GM19238 (cell line): Measurements from ENCODE around the gene RIPOR2.
"Not testable (repeated sequence)": the region's sequence is repeated elsewhere in the genome, so short reads cannot be mapped to it uniquely, and the experiment has no call there.

Source experiments
- DNase-seq: peaks from one replicate; pipeline ENCODE4 v3.0.0; 2011; ENCODE audit warnings: low spot score; ENCODE audit not compliant: insufficient read length

Gene RIPOR2

DNA sequence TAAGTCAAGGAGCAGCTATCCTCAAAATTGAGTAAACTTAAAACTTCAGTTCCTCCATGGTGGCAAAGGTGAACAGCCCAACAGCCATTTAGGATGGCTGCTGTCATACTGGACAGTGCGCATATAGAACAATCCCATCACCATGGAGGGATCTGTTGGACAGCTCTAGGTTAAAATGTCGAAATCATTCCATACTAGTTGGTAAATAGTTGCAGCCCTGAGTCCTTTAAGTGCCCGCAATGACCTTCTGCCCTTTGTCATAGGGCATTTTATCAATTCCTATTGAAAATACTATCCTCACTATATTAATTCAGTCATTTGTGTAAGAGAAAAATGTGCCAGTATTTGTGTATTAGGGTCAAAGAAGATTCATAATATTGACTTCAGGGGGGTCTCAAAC lies 128.2 kb downstream of the RIPOR2 start:
- no peak for DNase-seq

DNA sequence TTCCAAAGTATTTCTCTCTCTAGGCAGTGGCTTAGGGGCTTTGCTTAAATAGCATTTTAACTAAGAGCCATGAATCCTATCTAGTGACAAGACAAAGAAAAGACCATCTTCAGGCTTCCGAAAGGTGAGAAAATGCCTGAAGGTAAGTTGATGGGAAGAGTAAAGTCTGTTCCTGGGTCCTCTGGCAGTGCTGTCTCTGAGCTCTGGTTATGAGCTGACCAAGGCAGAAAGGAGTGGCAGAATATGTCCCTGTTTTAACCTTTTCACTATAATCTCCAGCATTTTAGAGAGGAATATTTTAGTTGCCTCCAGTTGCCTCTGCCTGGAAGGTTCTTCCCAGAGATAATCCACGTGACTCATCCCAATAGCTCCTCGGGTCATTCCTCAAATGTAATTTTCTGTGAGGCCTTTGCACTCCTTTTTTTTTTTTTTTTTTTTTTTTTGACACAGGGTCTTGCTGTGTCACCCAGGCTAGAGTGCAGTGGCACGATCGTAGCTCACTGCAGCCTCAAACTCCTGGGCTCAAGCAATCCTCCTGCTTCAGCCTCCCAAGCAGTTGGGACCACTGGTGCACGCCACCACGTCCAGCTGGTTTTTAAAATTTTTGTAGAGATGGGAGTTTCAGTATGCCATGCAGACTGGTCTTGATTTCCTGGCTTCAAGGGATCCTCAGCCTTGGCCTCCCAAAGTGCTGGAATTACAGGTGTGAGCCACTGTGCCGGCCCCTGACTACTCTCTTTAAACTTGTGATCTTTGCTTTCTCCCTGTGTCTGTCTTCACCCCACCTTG lies 133.3 kb downstream of the RIPOR2 start:
- DNase-seq: no peak

DNA sequence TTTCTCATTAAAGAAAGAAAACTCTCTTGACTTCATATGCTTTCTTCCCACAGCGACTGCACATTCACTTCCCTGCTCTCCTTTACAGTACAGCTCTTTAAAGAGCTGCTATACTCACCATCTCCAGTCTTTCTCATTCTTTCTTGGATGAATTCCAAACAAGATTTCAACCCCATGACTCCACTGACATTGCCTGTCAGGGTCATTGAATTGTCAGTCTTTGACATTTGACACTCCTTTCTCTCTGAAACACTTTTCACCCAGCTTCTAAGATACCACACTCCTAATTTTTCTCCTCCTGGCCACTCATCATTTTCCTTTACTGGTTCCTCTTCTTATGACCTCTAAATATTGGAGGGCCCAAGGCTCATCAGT lies 136.2 kb downstream of the RIPOR2 start:
- DNase-seq: no peak

DNA sequence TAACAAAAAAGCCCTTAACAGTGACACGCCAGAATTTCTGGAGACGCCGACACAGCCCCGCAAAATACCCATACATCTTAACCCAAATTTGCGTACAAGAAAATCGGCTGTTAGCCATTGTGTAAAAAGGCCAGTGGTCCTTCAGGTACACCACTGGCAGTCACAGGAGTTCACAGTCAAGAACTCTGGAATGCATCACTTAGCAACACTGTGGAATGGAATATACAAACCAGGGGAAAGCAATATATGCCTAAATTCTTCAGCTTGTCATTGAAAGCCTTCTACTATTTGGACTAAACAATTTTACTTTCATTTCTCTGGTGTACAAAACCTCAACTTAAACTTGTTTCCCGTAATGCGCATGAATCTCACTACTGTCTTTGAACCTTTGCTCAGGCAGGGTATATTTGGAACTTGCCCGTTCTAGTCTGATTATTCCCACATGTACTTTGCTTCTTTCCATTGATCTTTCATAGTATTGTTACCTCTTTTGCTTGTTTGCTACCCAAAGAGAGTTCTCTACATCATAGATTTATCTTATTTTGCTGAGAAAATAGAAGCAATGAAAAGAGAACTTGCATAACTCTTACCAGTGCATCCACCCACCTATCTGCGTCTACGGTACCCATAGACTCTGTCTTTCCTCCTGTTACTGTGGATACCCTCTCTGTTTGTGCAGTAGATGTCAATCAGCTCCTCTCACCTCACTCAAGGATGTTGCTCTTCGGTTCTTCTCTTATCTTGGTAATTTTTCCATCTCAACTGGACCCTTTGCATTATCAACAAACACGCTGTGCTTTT lies 136.8 kb downstream of the RIPOR2 start, which contains the start of gene ARMH2:
Gene ARMH2 (minus strand): TSS at position 178 of the 801 bp plus-strand sequence. CDS start 60 bp downstream, at position 118.
- no peak for DNase-seq

DNA sequence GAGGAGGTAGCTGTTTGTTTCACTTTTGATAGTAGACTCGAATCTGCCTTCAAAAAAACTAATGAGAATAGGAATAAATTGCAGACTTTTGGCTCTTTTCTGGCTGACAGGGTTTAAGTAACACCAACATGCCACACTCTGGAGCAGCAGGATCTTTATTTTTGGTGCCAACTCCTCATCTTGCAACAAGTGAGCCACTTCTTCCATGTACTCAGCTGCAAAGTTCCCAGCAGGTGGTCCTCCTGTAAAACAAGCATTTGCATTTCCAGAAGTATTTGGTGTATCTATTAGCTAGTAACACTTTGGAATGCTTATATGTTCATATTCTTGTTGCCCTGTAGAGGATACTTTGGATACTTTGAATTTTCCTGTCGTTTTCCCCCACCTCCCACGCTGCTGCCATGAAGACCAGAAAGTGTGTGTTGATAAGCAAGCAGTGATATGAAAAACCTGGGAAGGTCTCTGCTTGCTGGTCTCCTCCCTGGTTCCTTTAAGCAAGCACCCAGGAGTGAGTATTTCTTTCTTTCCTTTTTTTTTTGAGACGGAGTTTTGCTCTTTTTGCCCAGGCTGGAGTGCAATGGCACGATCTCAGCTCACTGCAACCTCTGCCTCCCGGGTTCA lies 138.1 kb downstream of the RIPOR2 start:
- no peak for DNase-seq

DNA sequence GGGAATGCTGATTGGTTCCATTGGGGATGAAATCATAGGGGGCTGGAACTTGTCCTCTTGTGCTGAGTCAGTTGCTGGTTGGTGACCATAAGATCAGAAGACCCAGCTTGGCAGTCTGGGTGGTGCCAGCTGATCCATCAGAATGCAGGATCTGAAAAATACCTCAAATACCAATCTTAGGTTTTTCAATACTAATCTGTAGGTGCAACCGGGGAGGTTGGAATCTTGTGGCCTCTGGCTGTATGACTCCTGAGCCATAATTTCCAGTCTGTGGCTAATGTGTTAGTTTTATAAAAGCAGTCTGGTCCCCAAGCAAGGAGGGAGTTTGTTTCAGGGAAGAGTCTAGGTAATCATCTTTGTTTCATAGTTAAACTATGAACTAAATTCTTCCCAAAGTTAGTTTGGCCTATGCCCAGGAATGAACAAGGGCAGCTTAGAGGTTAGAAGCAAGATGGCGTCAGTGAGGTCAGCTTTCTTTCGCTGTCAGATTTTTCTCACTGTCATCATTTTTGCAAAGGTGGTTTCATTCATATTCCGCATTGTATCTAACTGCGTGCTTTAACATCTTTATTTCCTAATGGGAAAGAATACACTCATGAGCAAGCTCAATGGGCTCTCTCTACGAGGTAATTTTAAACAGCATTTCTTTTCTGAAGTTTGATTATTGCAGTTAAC lies 139.0 kb downstream of the RIPOR2 start:
- DNase-seq: no peak

DNA sequence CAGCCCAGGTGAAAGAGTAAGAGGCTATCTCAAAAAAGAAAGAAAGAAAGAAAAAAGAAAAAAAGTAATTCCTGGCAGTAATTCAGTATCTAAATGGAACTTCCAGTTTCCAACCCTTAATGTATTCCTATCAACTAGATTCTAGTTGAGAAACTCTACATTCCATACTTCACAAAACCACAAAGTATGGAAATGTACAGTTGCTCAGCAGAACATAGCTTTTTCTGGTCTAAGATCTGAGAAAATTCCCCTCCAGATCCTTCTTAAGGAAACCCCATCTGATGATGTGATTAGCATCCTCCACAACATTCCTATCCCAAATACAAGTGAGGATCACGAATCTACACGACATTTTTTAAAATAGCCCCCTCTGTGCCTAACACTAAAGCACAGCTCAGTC lies 140.7 kb downstream of the RIPOR2 start:
- no peak for DNase-seq

DNA sequence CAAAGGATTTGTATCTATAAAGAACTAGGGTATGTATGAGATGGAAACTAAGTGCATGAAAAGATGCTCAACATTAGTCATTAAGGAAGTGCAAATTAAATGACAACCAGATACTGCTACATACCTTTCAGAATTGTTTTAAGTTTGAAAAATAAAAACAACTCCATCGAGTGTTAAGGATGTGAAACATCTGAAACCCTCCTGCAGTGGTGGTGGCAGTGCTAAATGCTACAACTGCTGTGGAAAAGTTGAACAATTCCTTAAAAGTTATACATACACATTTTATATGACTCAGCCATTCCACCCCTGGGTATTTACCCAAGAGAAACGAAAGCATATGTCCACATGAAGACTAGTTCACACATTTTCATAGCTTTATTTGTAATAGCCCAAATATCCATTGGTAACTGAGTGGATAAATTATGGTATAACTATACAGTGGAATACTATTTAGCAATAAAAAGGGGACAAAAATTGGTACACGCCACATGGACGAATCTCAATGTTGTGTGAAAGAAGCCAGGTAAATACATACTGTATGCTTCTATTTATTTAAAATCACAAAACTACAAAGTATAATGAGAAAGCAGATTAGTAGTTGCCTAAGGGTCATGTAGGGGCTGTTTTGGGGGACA lies 147.6 kb downstream of the RIPOR2 start:
- DNase-seq: no peak

DNA sequence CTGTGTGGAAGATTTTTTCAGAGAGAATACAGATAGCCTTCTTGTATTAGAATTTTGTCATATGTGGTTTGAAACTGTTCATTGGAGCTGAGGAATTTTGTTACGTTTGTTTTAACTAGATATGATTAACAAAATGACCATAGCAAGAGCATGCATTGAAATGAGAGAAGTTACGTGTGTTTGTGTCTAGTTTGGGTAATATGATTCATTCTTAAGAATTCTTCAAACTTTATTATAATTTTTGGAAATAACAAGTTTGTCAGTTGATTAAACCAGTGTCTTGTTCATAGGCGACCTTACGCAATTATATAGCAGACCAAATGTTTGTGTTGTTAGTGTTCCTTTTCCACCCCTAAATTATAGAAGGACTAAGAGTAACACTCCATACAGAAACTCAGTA lies 155.6 kb downstream of the RIPOR2 start:
- DNase-seq: no peak

DNA sequence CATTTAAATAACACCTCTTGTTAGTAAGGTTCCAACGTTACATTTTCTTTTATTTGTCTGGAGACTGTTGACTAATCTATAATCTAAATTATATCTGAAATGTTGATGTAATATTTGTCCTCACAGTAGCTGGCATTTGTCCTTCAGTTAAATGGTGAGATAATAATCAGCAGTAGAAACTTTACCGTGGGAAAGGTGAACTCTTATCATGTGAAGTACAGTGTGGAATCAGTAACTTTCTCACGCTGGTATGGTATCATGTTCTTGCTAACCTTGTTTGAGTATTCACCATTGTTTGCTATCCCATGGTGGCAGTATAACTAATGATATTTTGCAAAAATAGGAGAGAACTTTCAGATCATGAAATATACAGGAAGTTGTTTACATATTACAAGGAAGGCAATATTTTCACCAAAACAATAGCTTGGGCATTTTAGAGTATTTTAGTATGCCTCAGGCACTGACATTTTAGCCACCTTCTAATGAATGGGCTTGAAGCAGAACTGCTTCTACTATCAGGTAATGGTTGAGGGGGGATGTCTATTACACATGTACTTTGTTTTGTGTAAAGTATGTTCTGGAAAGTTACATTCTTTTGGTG lies 156.2 kb downstream of the RIPOR2 start:
- DNase-seq: no peak

DNA sequence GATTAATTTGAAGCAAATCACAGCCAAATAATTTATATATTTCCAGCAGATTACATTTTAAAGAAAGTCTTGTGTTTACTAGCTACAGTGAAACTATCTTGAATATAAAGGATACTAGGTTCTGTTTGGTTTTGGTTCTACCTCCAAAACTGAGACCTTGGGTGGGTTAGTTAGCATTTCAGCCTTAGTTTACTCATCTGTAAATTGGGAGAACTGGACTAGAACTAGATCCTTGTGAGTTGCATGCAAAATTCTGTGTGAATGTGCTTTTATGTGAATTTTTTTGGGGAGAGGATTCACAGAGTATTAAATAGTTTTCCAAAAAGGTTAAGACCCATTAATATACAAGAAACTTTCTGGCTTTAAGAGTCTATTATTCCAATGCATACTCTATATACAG lies 156.9 kb downstream of the RIPOR2 start:
- no peak for DNase-seq

DNA sequence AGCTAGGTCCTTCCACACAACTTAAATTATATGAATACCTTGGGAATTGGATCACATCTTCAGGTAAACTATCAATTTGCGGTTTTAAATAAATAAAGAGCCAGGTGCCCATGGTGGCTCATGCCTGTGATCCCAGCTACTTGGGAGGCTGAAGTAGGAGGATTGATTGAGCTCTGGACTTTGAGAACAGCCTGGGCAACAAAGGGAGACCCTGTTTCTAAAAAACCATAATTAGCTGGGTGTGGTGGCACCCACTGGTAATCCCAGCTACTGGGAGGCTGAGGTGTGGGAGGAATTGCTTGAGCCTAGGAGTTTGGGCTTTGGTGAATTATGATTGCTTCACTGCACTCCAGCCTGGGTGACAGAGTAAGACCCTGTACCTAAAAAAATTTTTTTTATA lies 157.6 kb downstream of the RIPOR2 start:
- no peak for DNase-seq

DNA sequence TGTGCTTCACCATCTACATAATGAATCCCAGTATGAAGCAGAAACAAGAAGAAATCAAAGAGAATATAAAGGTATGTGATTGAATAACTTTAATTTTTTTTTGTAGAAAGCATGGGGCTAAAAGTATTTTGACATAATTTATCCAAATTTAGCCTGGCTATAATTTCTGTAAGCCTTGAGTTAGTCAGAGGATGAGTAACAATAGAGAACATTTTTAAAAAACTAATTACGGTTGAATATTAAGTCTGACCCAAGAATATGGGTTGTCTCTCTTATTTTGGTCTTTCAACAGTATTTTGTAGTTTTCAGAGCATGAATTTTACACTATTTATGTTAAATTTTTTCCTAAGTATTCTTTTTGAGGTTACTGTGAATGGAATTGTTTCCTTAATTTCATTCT lies 158.5 kb downstream of the RIPOR2 start:
- no peak for DNase-seq

DNA sequence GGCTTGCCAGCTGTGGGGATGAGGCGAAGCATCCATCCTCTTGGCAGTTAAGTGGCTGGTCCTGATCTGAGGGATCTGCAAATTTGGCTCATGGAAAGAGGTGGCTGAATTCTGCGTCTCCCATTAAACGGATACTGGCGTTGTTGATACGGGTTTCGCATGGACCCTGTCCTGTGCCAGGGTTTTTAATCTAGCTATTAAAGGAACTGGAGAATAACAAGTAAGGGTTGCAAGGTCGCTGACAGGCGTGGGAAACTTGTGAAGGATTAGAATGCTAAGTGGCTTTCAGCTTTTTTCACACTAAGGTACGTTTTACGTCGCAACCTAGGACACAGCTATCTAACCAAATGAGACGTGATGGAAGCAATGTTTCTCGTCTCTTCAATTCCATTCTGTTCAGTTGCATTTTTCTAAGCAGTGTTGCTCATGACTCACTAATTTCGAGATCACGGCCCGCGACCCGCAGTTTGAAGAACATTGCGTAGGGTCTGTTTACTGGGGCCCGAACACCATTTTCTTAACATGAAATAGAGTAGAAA lies 160.2 kb downstream of the RIPOR2 start:
- DNase-seq: no peak

DNA sequence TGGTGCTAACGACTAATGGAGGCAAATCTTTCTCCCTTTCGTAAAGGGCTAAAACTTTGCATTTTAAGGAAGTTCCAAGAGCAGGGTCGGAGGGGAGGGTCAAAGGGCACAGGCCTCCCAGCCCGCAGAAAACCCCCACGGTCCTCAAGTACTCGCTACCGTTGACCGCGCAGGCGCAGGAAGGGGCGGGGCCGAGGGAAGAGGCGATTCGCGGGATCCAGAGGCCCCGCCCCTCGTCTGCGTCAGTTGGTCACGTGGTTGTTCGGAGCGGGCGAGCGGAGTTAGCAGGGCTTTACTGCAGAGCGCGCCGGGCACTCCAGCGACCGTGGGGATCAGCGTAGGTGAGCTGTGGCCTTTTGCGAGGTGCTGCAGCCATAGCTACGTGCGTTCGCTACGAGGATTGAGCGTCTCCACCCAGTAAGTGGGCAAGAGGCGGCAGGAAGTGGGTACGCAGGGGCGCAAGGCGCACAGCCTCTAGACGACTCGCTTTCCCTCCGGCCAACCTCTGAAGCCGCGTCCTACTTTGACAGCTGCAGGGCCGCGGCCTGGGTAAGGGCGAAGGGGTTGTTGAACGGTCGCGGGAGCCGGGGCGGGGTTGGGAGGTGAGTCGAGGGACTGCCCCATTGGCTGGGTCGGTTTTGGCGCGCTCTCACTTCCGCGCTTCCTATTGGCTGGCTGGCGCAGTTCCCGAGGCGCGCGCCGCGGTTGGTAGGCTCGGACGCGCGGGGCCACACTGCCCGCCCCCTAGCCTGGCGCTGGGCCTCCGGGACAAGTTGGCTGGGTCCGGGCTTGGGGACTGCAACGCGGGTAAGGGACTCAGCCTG lies 160.9 kb downstream of the RIPOR2 start, which contains the start of gene GMNN:
Gene GMNN (plus strand): TSS at position 242 of the 824 bp plus-strand sequence. CDS start 2,310 bp downstream, outside the sequence.
- DNase-seq: peak; percentile 89

DNA sequence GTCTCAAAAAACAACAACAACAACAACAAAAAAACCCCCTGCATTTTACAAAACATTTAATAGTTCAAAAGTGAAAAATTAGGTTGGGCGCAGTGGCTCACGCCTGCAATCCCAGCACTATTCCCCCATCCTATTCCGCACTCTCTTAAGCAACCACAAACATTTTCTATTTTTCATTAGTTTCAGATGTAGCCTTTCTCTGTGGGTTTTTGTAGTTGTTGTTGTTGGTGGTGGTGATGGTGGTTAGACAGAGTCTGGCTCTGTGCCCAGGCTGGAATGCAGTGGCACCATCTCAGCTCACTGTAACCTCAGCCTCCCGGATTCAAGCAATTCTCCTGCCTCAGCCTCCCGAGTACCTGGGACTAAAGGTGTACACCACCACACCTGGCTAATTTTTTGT lies 167.4 kb downstream of the RIPOR2 start:
- DNase-seq: no peak

DNA sequence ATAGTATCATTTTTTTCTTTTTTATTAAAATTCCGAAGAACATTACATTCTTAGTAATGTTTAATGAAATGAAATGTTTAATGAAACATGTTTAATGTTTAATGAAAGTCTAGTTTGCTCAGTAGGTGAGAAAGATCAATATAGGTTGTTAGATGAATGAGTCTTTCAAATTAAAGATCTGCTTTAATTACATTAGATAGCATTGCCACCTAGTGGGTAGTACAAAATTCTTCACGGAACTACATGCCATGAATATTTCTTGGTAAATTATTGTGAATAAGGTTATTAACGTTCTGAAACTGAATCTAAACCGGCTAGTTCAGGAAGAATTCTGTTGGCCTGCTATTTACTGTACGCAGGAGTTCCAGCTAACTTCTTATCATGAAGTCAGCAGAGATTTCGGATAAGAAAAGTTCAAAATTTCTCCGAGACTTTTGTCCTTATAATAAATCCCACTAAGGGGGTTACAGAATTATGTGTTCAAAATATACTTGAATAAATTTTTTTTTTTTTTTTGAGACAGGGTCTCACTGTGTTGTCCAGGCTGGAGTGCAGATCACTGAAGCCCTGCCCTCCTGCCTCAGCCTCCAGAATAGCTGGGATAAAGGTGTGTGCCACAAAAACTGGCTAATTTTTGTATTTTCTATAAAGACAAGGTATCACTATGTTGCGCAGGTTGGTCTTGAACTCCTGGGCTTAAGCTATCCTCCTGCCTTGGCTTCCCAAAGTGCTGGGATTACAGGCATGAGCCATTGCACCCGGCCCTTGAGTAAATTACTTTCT lies 168.9 kb downstream of the RIPOR2 start:
- DNase-seq: no peak

DNA sequence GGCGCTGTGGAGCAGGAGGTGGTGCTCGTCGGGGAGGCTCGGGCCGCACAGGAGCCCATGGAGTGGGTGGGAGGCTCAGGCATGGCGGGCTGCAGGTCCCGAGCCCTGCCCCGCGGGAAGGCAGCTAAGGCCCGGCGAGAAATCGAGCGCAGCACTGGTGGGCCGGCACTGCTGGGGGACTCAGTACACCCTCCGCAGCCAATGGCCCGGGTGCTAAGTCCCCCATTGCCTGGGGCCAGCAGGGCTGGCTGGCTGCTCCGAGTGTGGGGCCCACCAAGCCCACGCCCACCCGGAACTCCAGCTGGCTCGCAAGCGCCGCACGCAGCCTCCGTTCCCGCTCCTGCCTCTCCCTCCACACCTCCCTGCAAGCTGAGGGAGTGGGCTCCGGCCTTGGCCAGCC lies 169.8 kb downstream of the RIPOR2 start:
- not testable (repeated sequence) for DNase-seq
